ENCODE data around the gene TERC. TPM values are rescaled to one million over a fixed set of nuclear protein-coding genes. Genes with fewer than 3 reads are reported as not detected.

TERC gene
- polyA plus RNA-seq, 2 of the 4 experiments (the other 2 are of a cell fraction): 0.25 to 2.2 TPM

DNA sequence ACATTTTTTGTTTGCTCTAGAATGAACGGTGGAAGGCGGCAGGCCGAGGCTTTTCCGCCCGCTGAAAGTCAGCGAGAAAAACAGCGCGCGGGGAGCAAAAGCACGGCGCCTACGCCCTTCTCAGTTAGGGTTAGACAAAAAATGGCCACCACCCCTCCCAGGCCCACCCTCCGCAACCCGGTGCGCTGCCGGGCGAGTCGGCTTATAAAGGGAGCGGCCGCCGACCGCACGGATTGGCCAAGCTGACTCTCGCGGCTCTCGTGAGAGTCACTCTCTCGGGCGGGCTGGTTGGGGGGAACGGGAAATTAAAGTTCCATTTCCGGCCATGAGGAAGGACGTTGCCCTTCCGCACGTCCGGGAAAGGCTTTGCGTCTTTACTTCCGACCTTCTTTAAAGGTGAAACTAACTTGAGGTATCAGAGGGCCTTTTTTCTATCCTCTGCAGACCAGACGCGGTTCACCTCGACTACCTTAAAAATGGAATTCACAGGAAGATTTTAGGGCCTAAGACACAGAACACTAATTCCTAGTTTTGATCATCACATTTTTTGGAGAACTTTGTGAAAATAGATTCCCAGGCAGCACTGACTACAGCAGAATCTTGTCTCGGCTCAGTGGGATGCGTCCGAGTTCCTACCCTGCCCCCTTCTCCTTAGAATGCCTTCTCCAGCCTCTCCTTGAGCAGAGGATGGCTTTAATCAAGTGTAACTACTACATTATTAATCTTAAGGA lies at the start of gene TERC (continued):
- TF ChIP-seq CHD4 (IDR thresholded peaks at IDR 0.05; ENCODE audit: borderline replicate concordance): no peak
- TF ChIP-seq, protein P1, sequence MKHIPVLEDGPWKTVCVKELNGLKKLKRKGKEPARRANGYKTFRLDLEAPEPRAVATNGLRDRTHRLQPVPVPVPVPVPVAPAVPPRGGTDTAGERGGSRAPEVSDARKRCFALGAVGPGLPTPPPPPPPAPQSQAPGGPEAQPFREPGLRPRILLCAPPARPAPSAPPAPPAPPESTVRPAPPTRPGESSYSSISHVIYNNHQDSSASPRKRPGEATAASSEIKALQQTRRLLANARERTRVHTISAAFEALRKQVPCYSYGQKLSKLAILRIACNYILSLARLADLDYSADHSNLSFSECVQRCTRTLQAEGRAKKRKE (CRISPR knock-in tag; IDR thresholded peaks at IDR 0.05; ENCODE audit: low read depth): no peak
- no peak for TF ChIP-seq KDM5A (IDR thresholded peaks at IDR 0.05)
- no peak for TF ChIP-seq ESRRA (IDR thresholded peaks at IDR 0.05; ENCODE audit: borderline replicate concordance, low read length)
- no peak for TF ChIP-seq POLR2AphosphoS2 (conservative IDR thresholded peaks at IDR 0.05; ENCODE audit: low read length)
- TF ChIP-seq RARB (CRISPR knock-in tag; IDR thresholded peaks at IDR 0.05): peak; percentile 96
- TF ChIP-seq, protein P2, sequence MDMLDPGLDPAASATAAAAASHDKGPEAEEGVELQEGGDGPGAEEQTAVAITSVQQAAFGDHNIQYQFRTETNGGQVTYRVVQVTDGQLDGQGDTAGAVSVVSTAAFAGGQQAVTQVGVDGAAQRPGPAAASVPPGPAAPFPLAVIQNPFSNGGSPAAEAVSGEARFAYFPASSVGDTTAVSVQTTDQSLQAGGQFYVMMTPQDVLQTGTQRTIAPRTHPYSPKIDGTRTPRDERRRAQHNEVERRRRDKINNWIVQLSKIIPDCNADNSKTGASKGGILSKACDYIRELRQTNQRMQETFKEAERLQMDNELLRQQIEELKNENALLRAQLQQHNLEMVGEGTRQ (IDR thresholded peaks at IDR 0.05): no peak
- no peak for TF ChIP-seq SREBF2 (IDR thresholded peaks at IDR 0.05)
- TF ChIP-seq CEBPB (IDR thresholded peaks at IDR 0.05): no peak
- TF ChIP-seq, protein P3, sequence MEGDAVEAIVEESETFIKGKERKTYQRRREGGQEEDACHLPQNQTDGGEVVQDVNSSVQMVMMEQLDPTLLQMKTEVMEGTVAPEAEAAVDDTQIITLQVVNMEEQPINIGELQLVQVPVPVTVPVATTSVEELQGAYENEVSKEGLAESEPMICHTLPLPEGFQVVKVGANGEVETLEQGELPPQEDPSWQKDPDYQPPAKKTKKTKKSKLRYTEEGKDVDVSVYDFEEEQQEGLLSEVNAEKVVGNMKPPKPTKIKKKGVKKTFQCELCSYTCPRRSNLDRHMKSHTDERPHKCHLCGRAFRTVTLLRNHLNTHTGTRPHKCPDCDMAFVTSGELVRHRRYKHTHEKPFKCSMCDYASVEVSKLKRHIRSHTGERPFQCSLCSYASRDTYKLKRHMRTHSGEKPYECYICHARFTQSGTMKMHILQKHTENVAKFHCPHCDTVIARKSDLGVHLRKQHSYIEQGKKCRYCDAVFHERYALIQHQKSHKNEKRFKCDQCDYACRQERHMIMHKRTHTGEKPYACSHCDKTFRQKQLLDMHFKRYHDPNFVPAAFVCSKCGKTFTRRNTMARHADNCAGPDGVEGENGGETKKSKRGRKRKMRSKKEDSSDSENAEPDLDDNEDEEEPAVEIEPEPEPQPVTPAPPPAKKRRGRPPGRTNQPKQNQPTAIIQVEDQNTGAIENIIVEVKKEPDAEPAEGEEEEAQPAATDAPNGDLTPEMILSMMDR (IDR thresholded peaks at IDR 0.05): no peak
- no peak for TF ChIP-seq ZC3H11A (IDR thresholded peaks at IDR 0.05)
- TF ChIP-seq MYC (IDR thresholded peaks at IDR 0.05; ENCODE audit: borderline replicate concordance, low read length): 0 out of 2 replicates have a peak, but pooled peaks have one; percentile 39

DNA sequence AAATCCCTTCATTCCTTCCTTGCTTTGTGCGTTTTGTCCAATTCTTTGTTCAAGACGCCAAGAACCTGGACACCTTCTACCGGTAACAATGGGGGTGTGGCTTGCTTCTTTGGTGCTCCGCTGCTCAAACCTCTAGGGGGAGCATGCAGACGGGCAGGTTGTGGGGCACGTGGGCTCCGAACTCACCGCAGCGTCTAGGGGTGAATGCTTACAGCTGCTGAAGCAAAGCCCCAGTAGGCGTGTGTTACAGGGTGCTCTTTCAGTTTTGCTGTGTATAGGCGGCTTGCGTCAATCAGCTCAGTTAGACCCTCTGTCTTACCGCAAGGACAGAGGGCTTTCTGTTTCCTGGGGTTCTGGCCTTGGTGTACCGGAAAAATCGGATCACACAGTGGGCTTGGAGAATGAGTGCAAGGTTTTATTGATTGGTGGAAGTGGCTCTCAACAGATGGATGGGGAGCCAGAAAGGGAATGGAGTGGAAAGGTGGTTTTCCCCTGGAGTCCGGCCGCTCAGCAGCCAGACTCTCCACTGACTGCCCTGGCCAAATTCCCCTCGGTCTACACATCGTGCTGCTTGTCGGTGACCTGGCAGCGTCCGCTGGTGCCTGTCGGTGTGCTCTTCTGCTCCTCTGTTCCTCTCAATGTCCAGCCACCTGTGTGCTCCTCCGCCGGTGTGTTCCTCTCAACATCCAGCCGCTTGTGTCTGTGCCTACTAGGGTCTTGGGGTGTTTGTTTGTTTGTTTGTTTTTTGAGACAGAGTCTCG lies 49.1 kb upstream of the TERC start:
- no peak for FAIRE-seq
- no peaks in the 10 kb centered on the region for H3K4me1 ChIP-seq
- H3K27ac ChIP-seq: 0 out of 6 replicates have a peak overlapping the region, but pooled peaks of 1 of the 2 experiments have one; percentile 17
- H3K4me3 ChIP-seq: peak overlapping the region; percentile 28; the same call in 2 of the 3 replicates
- POLR2A ChIA-PET: no interaction called here
- peak in 1 of 2 experiments; percentile 42 for DNase-seq (ENCODE audit: low read depth in 1 of 2, low spot score in 1 of 2)
- H3K4me2 ChIP-seq: peak overlapping the region; percentile 68
- 51% methylated on average over 27 of the region's 27 CpGs for WGBS (ENCODE audit: missing lambda C conversion rate)
- ATAC-seq: peak; percentile 81 to 94
- TF ChIP-seq, protein P4, sequence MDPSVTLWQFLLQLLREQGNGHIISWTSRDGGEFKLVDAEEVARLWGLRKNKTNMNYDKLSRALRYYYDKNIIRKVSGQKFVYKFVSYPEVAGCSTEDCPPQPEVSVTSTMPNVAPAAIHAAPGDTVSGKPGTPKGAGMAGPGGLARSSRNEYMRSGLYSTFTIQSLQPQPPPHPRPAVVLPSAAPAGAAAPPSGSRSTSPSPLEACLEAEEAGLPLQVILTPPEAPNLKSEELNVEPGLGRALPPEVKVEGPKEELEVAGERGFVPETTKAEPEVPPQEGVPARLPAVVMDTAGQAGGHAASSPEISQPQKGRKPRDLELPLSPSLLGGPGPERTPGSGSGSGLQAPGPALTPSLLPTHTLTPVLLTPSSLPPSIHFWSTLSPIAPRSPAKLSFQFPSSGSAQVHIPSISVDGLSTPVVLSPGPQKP (IDR thresholded peaks at IDR 0.05; ENCODE audit: low read depth, low read length): no peak
- TF ChIP-seq, protein P2 (IDR thresholded peaks at IDR 0.05): peak; percentile 54; the same call in 1 of the 2 replicates
- TF ChIP-seq, protein P3 (IDR thresholded peaks at IDR 0.05): peak; percentile 24; the same call in 1 of the 3 replicates
- TF ChIP-seq FOSL2 (IDR thresholded peaks at IDR 0.05): no peak
- no peak for TF ChIP-seq FOSL2 (CRISPR knock-in tag; IDR thresholded peaks at IDR 0.05)
- TF ChIP-seq, protein P5, sequence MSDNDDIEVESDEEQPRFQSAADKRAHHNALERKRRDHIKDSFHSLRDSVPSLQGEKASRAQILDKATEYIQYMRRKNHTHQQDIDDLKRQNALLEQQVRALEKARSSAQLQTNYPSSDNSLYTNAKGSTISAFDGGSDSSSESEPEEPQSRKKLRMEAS (IDR thresholded peaks at IDR 0.05): peak; percentile 82
- peak in 1 of 2 experiments; percentile 15; a peak in 1 of 5 replicates for TF ChIP-seq RAD21 (conservative IDR thresholded peaks at IDR 0.05 in 1 of 2, IDR thresholded peaks at IDR 0.05 in 1 of 2)
- CTCF ChIA-PET: interaction anchor here (0.7 to 1.4 kb wide), 3 partner anchors 10 to 36 kb away, joined by 3 read pairs; no protein-coding TSS in a partner anchor
- H3K9me3 ChIP-seq: peaks cover 8% of the 10 kb centered on the region

Data from A549 (cell line).